BLaER1 treated with 17β-estradiol and CSF1 and Interleukin-3, amounts not matched to agents 10 nM and 100 nM (cell line): Measurements from ENCODE around the gene BDNF.
A peak's percentile ranks its signal among the peaks of the same experiment; 100 is the strongest.
"Not testable (repeated sequence)": the region's sequence is repeated elsewhere in the genome, so short reads cannot be mapped to it uniquely, and the experiment has no call there.

ENCODE experiments used
- H3K27ac ChIP-seq, 11 experiments: shearing (Covaris generic); formaldehyde crosslinking; 2 replicates each; pipeline ENCODE4 v1.8.1; 2022
- H3K27me3 ChIP-seq, 11 experiments: shearing (Covaris generic); formaldehyde crosslinking; 2 replicates each; pipeline ENCODE4 v1.8.1; 2022
- H3K36me3 ChIP-seq, 11 experiments: shearing (Covaris generic); formaldehyde crosslinking; 2 replicates each; pipeline ENCODE4 v1.8.1; 2022
- H3K4me1 ChIP-seq, 10 experiments: shearing (Covaris generic); formaldehyde crosslinking; 2 replicates each; pipeline ENCODE4 v1.8.1; 2022
- H3K4me2 ChIP-seq, 11 experiments: shearing (Covaris generic); formaldehyde crosslinking; 2 replicates each; pipeline ENCODE4 v1.8.1; 2022
- H3K4me3 ChIP-seq, 10 experiments: shearing (Covaris generic); formaldehyde crosslinking; 2 replicates each; pipeline ENCODE4 v1.8.1; 2022
- H3K9ac ChIP-seq, 11 experiments: shearing (Covaris generic); formaldehyde crosslinking; 2 replicates each; pipeline ENCODE4 v1.8.1; 2022
- H3K9me3 ChIP-seq, 11 experiments: shearing (Covaris generic); formaldehyde crosslinking; replicated peaks in 1 of 11; 2 replicates each; pipeline ENCODE4 v1.8.1; 2022
- H4K20me1 ChIP-seq, 11 experiments: shearing (Covaris generic); formaldehyde crosslinking; 2 replicates each; pipeline ENCODE4 v1.8.1; 2022
- Cebpa-rat ChIP-seq, 11 experiments: shearing (Covaris generic); IDR thresholded peaks; 2 replicates each; pipeline ENCODE4 v1.8.1; 2022

The BDNF gene

DNA sequence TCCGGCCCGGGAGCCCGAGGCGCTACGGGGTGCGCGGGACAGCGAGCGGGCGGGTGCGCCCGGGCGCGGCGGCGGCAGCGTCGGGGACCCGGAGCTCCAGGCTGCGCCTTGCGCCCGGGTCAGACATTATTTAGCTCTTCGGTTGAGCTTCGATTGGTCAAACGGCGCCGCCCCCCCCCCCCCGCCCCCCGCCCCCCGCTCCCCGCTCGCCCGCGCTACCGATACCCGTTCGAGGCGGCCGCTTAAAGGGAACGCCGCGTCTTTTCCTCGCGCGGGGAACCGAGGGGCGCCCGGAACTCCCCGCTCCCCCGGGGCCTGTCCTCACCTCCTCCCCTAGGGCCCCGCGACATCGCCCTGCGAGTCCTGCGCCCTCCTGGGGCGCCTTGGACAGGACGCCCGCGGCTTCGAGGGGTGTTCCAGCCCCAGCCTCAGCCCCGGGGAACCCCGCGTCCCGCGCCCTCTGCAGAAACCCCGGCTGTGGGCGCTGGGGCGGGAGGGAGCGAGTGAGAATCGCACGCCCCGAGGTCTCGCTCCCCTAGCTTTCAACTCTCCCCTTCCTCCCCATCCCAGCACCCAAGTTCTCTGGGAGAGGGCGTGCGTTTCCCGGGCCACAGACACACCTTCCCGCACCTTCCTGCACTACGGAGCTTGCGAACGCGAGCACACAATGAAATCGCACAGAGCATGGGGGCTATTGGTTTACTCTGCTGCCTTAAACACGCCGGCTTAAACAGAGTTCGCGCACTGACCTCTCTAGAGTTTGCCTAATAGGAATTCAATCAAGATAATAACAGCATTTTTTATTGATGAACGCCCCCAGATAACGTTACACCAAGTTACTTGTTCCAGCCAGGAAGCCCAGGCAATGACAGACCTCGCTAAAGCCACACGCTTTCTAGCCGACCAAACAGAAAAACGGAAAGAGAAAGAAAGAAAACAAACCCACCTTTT is at the start of gene BDNF:
Gene BDNF (minus strand): TSS at position 105 of the 951 bp plus-strand sequence. CDS start 41,891 bp downstream, outside the sequence.
- Histone ChIP-seq H4K20me1 (peaks cover 0 to 38% (median 20%) of the 10 kb centered on the region in 11 experiments; a peak in 11 of 22 replicates), H3K9me3 (no peaks in the 10 kb centered on the region), H3K27me3 (peaks cover 67 to 90% (median 86%) of the 10 kb centered on the region in 11 experiments), H3K4me2 (peak within 1 kb of the TSS; percentile 93 to 99 (median 97)), H3K4me3 (peak within 1 kb of the TSS; percentile 57 to 74 (median 64)), H3K27ac (no peak within 1 kb of the TSS), H3K9ac (peak within 1 kb of the TSS; percentile 9 to 61 (median 47); a peak in 18 of 22 replicates), H3K4me1 (peaks cover 12 to 28% (median 22%) of the 10 kb centered on the region in 10 experiments), H3K36me3 (no peaks in the 10 kb centered on the region)
- TF ChIP-seq Cebpa-rat (IDR thresholded peaks at IDR 0.05) = no peak

- no peak for TF ChIP-seq Cebpa-rat (IDR thresholded peaks at IDR 0.05)
Observed at GRCh38 chr11:27740362-27741013, 40.2 kb upstream of the BDNF start.

GRCh38 chr11:27735281-27735680 is 35.0 kb upstream of the BDNF start:
- no peaks in the 10 kb centered on the region for H3K9me3 ChIP-seq
- no peaks in the 10 kb centered on the region for H3K27me3 ChIP-seq
- no peak overlapping the region for H3K4me3 ChIP-seq
- H3K27ac ChIP-seq = no peak overlapping the region
- no peak overlapping the region for H3K9ac ChIP-seq
- H3K4me1 ChIP-seq = no peaks in the 10 kb centered on the region
- TF ChIP-seq Cebpa-rat (IDR thresholded peaks at IDR 0.05) = no peak
- H3K36me3 ChIP-seq = no peaks in the 10 kb centered on the region
- H3K4me2 ChIP-seq = no peak overlapping the region
- H4K20me1 ChIP-seq = no peaks in the 10 kb centered on the region

More at GRCh38 chr11:27740362-27741013, 40.2 kb upstream of the BDNF start:
- H3K36me3 ChIP-seq = no peaks in the 10 kb centered on the region
- no peaks in the 10 kb centered on the region for H3K27me3 ChIP-seq
- no peaks in the 10 kb centered on the region for H3K9me3 ChIP-seq
- no peak overlapping the region for H3K27ac ChIP-seq
- H3K4me1 ChIP-seq = no peaks in the 10 kb centered on the region
- no peak overlapping the region for H3K4me2 ChIP-seq
- H4K20me1 ChIP-seq = no peaks in the 10 kb centered on the region
- no peak overlapping the region for H3K9ac ChIP-seq
- H3K4me3 ChIP-seq = no peak overlapping the region

DNA sequence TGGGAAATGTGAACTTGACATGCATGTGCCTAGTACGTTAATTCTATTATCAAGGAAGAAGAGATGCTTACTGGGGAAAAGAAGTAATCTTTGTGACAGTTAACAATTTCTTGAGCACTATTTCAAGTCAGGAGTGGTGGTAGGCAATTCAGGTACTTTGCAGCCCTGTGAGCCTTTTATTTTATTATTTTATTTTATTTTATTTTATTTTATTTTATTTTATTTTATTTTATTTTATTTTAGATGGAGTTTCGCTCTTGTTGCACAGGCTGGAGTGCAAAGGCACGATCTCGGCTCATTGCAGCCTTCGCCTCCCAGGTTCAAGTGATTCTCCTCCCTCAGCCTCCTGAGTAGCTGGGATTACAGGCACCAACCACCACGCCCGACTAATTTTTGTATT is 31.5 kb upstream of the BDNF start:
- not testable (repeated sequence) for H3K9me3 ChIP-seq, H3K9ac ChIP-seq

DNA sequence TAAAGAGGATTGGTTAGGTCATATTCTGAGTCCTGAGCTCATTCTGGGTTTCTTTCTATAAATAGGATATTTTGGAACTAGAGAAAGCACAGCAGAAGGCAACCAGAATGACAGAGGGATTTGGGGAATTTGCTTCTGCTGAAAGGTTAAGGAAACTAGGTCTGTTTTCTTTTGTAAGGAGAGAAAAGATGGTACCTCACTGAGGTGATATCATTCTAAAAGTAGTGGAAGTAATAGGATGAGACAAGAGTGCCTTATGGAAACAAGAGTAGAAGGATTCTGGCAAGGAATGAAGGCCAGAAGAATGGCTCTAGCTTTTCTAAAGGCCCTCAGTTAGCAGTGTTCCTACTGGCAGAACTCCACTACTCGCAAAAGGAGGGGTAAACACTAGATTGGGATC is 26.7 kb upstream of the BDNF start:
- no peaks in the 10 kb centered on the region for H3K36me3 ChIP-seq
- no peak overlapping the region for H3K4me3 ChIP-seq
- no peak overlapping the region for H3K27ac ChIP-seq
- no peak for TF ChIP-seq Cebpa-rat (IDR thresholded peaks at IDR 0.05)
- no peaks in the 10 kb centered on the region for H3K27me3 ChIP-seq
- no peak overlapping the region for H3K4me2 ChIP-seq
- H3K9ac ChIP-seq = no peak overlapping the region
- H4K20me1 ChIP-seq = no peaks in the 10 kb centered on the region
- H3K4me1 ChIP-seq = no peaks in the 10 kb centered on the region
- H3K9me3 ChIP-seq = peaks cover 6 to 12% (median 7%) of the 10 kb centered on the region in 11 experiments

More for the DNA sequence above, 31.5 kb upstream of the BDNF start:
- H4K20me1 ChIP-seq, H3K4me3 ChIP-seq, H3K36me3 ChIP-seq, H3K27me3 ChIP-seq, H3K27ac ChIP-seq, H3K4me1 ChIP-seq, H3K4me2 ChIP-seq: not testable (repeated sequence)

GRCh38 chr11:27723687-27724086 is 23.4 kb upstream of the BDNF start:
- Histone ChIP-seq H3K27me3 (no peaks in the 10 kb centered on the region), H3K4me1 (no peaks in the 10 kb centered on the region), H3K9ac (no peak overlapping the region), H3K4me2 (no peak overlapping the region), H3K27ac (no peak overlapping the region), H3K9me3 (peaks cover 27 to 40% (median 34%) of the 10 kb centered on the region in 11 experiments), H3K4me3 (no peak overlapping the region), H4K20me1 (no peaks in the 10 kb centered on the region), H3K36me3 (no peaks in the 10 kb centered on the region)
- no peak for TF ChIP-seq Cebpa-rat (IDR thresholded peaks at IDR 0.05)

DNA sequence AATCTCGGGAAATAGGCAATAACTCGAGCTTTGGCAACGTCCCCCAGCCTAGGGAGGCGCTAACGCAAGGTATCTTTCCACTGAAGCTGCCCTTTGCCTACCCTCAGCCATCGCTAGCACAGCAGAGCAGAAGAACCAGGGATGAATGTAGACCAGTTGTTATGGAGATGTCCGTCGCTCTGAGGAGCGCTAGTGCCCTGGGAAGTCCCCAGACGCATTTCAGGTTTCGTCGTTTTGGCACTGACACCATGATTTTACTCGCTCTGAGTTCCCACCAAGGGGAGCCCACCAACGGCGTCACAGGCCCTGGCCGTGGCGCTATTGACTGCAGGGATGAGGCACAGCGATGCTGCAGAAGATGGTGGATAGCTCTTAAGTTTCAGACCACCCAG is 22.7 kb upstream of the BDNF start:
- H3K4me3 ChIP-seq = no peak overlapping the region

GRCh38 chr11:27722117-27722952 is 22.1 kb upstream of the BDNF start:
- no peak overlapping the region for H3K4me3 ChIP-seq
- H3K36me3 ChIP-seq = no peaks in the 10 kb centered on the region
- no peaks in the 10 kb centered on the region for H3K4me1 ChIP-seq
- no peaks in the 10 kb centered on the region for H3K27me3 ChIP-seq
- no peak for TF ChIP-seq Cebpa-rat (IDR thresholded peaks at IDR 0.05)
- peaks cover 27 to 41% (median 36%) of the 10 kb centered on the region in 11 experiments for H3K9me3 ChIP-seq
- no peaks in the 10 kb centered on the region for H4K20me1 ChIP-seq
- H3K9ac ChIP-seq = no peak overlapping the region
- H3K4me2 ChIP-seq = no peak overlapping the region
- no peak overlapping the region for H3K27ac ChIP-seq

More for the DNA sequence above, 22.7 kb upstream of the BDNF start:
- peaks cover 27 to 41% (median 36%) of the 10 kb centered on the region in 11 experiments for H3K9me3 ChIP-seq
- no peaks in the 10 kb centered on the region for H4K20me1 ChIP-seq
- no peak overlapping the region for H3K27ac ChIP-seq
- no peaks in the 10 kb centered on the region for H3K27me3 ChIP-seq
- H3K4me1 ChIP-seq = no peaks in the 10 kb centered on the region
- no peak for TF ChIP-seq Cebpa-rat (IDR thresholded peaks at IDR 0.05)
- H3K4me2 ChIP-seq = no peak overlapping the region
- H3K9ac ChIP-seq = no peak overlapping the region
- no peaks in the 10 kb centered on the region for H3K36me3 ChIP-seq
